Fibroblast of skin of right biceps (primary cell): ENCODE results near the gene HENMT1.
"Not testable (repeated sequence)": the region's sequence is repeated elsewhere in the genome, so short reads cannot be mapped to it uniquely, and the experiment has no call there.

Source experiments
- DNase-seq: peaks from one replicate; pipeline ENCODE4 v3.0.0-alpha.2; 2013

HENMT1 gene

GRCh38 chr1:108661030-108661609, at the start of gene HENMT1:
HENMT1 (minus strand) TSS chr1:108661093; CDS start chr1:108659884, 1,209 bp downstream.
- DNase-seq = peak; percentile 76

GRCh38 chr1:108708691-108709660, 48.1 kb upstream of the HENMT1 start:
- DNase-seq = peak; percentile 42

GRCh38 chr1:108706643-108707042, 45.8 kb upstream of the HENMT1 start:
- DNase-seq = no peak

- DNase-seq = peak; percentile 69
These were observed 43.6 kb upstream of the HENMT1 start for GRCh38 chr1:108704496-108704895.

- DNase-seq = peak; percentile 10
These were observed 43.0 kb upstream of the HENMT1 start for GRCh38 chr1:108703939-108704338.

- DNase-seq = not testable (repeated sequence)
These were observed 41.2 kb upstream of the HENMT1 start for GRCh38 chr1:108702109-108702508.

- DNase-seq = no peak
These were observed 40.4 kb upstream of the HENMT1 start for GRCh38 chr1:108701176-108701849.

GRCh38 chr1:108699375-108700332, 38.8 kb upstream of the HENMT1 start:
- no peak for DNase-seq

- DNase-seq = no peak
These were observed 34.6 kb upstream of the HENMT1 start for GRCh38 chr1:108695535-108695934.

GRCh38 chr1:108692724-108693655, 32.1 kb upstream of the HENMT1 start:
- peak; percentile 77 for DNase-seq

GRCh38 chr1:108691942-108692723, 31.2 kb upstream of the HENMT1 start, which contains the start of gene PRPF38B:
PRPF38B (plus strand) TSS chr1:108692310; CDS start chr1:108692592, 282 bp downstream.
- peak; percentile 91 for DNase-seq

- no peak for DNase-seq
These were observed 30.4 kb upstream of the HENMT1 start for GRCh38 chr1:108691128-108691941.

- peak; percentile 71 for DNase-seq
These were observed 25.9 kb upstream of the HENMT1 start for GRCh38 chr1:108686614-108687313.

- no peak for DNase-seq
These were observed 24.6 kb upstream of the HENMT1 start for GRCh38 chr1:108685529-108685928.

- DNase-seq = peak; percentile 3
These were observed 20.8 kb upstream of the HENMT1 start for GRCh38 chr1:108681701-108682100.

GRCh38 chr1:108679586-108680213, 18.8 kb upstream of the HENMT1 start:
- DNase-seq = no peak

GRCh38 chr1:108678706-108679105, 17.8 kb upstream of the HENMT1 start:
- no peak for DNase-seq

- DNase-seq = no peak
These were observed 10.2 kb upstream of the HENMT1 start for GRCh38 chr1:108671143-108671542.
